Liver (tissue), 9 donors: ENCODE data around the gene TMEM45A. TPM values are rescaled to one million over a fixed set of nuclear protein-coding genes. Genes with fewer than 3 reads are reported as not detected.

Experiments used
- DNase-seq: peaks from one replicate; pipeline ENCODE4 v3.0.0-alpha.2; 2017; ENCODE audit warnings: low spot score
- H3K27ac ChIP-seq, 2 donors: one replicate each; pipeline ENCODE4 v1.7.0; 2013; ENCODE audit warnings: inconsistent platforms in 2 of 2, low read length in 2 of 2, control low read depth in 1 of 2, low read depth in 1 of 2, mild to moderate bottlenecking in 1 of 2
- H3K27me3 ChIP-seq, 4 donors: one replicate each; pipeline versions ENCODE4 v1.6.1 to v1.7.0; 2013; ENCODE audit warnings: low read length in 3 of 4, inconsistent platforms in 1 of 4, mild to moderate bottlenecking in 1 of 4, moderate library complexity in 1 of 4; ENCODE audit not compliant: control insufficient read depth in 4 of 4, insufficient read depth in 4 of 4
- H3K36me3 ChIP-seq, 4 donors: one replicate each; pipeline versions ENCODE4 v1.6.1 to v1.7.0; 2013; ENCODE audit warnings: low read length in 3 of 4, mild to moderate bottlenecking in 3 of 4, low read depth in 1 of 4, moderate library complexity in 1 of 4; ENCODE audit not compliant: control insufficient read depth in 4 of 4, insufficient read depth in 3 of 4
- H3K4me1 ChIP-seq, 4 donors: one replicate each; pipeline versions ENCODE4 v1.6.1 to v1.7.0; 2013; ENCODE audit warnings: low read length in 3 of 4, mild to moderate bottlenecking in 3 of 4, moderate library complexity in 1 of 4; ENCODE audit not compliant: control insufficient read depth in 4 of 4, insufficient read depth in 4 of 4
- H3K4me3 ChIP-seq, 3 donors: one replicate each; pipeline versions ENCODE4 v1.6.1 to v1.7.0; 2013; ENCODE audit warnings: low read length in 3 of 3, control low read depth in 1 of 3, low read depth in 1 of 3, mild to moderate bottlenecking in 1 of 3
- H3K9ac ChIP-seq, 2 donors: one replicate each; pipeline ENCODE4 v1.7.0; 2013; ENCODE audit warnings: low read length in 2 of 2, mild to moderate bottlenecking in 2 of 2, moderate library complexity in 2 of 2, control low read depth in 1 of 2, low read depth in 1 of 2
- H3K9me3 ChIP-seq, 4 donors: one replicate each; pipeline versions ENCODE4 v1.6.1 to v1.7.0; 2013; ENCODE audit warnings: low read length in 3 of 4; ENCODE audit not compliant: control insufficient read depth in 4 of 4
- EGR1 ChIP-seq, 2 donors: IDR thresholded peaks; 2 replicates each; pipeline ENCODE4 v1.6.1; 2016 to 2018; ENCODE audit warnings: antibody characterized with exemption in 2 of 2, low read depth in 2 of 2
- FOXA1 ChIP-seq: IDR thresholded peaks from 2 replicates; pipeline ENCODE4 v1.6.1; 2016; ENCODE audit warnings: antibody characterized with exemption
- FOXA2 ChIP-seq: IDR thresholded peaks from 2 replicates; pipeline ENCODE4 v1.6.1; 2016; ENCODE audit warnings: antibody characterized with exemption
- GABPA ChIP-seq, 2 donors: IDR thresholded peaks in 1 of 2; conservative IDR thresholded peaks in 1 of 2; 2 replicates each; pipeline ENCODE4 v1.6.1; 2016; ENCODE audit warnings: antibody characterized with exemption in 2 of 2, mild to moderate bottlenecking in 1 of 2, moderate library complexity in 1 of 2
- HNF4G ChIP-seq: IDR thresholded peaks from 2 replicates; pipeline ENCODE4 v1.6.1; 2016; ENCODE audit warnings: antibody characterized with exemption
- JUND ChIP-seq, 2 donors: IDR thresholded peaks; 2 replicates each; pipeline ENCODE4 v1.6.1; 2016; ENCODE audit warnings: antibody characterized with exemption in 2 of 2
- NR2F2 ChIP-seq: IDR thresholded peaks from 2 replicates; pipeline ENCODE4 v1.6.1; 2016; ENCODE audit warnings: antibody characterized with exemption
- RAD21 ChIP-seq, 2 donors: IDR thresholded peaks; 2 replicates each; pipeline ENCODE4 v1.6.1; 2016; ENCODE audit warnings: antibody characterized with exemption in 2 of 2, mild to moderate bottlenecking in 2 of 2
- RXRA ChIP-seq, 2 donors: IDR thresholded peaks; 2 replicates each; pipeline ENCODE4 v1.6.1; 2017 to 2018; ENCODE audit warnings: antibody characterized with exemption in 2 of 2, mild to moderate bottlenecking in 1 of 2
- SP1 ChIP-seq: IDR thresholded peaks from 2 replicates; pipeline ENCODE4 v1.6.1; 2018; ENCODE audit warnings: antibody characterized with exemption, mild to moderate bottlenecking
- YY1 ChIP-seq: IDR thresholded peaks from 2 replicates; pipeline ENCODE4 v1.6.1; 2016; ENCODE audit warnings: antibody characterized with exemption, mild to moderate bottlenecking
- WGBS: extraction: QIAGEN DNeasy Blood & Tissue Kit; methylation state at CpG from one replicate; pipeline ENCODE4 v1.1.7; 2013; 5-methylcytosine and 5-hydroxymethylcytosine counted together
- polyA plus RNA-seq, 2 donors: library from polyadenylated mRNA; stranded (reverse) in 1 of 2; unstranded in 1 of 2; fragments of 200-250 nt in 1 of 2; fragments of >200 nt in 1 of 2; fragmentation: Nextera tagmentation in 1 of 2; extraction: Ambion mirVana in 1 of 2; gene quantifications; one replicate each; pipeline versions ENCODE4 v1.2.1 to v1.2.3, GENCODE V29; 2013 to 2015
- total RNA-seq, 2 donors: library from RNA; depleted of rRNA; stranded (reverse); fragments of >200 nt; gene quantifications; one replicate each; pipeline ENCODE4 v1.2.3, GENCODE V29; 2014
- TF ChIP-seq, protein P1 (sequence below): IDR thresholded peaks from 2 replicates; pipeline ENCODE4 v1.6.1; 2016; ENCODE audit warnings: antibody characterized with exemption
- TF ChIP-seq, protein P2 (sequence below): IDR thresholded peaks from 2 replicates; pipeline ENCODE4 v1.6.1; 2016; ENCODE audit warnings: antibody characterized with exemption
- TF ChIP-seq, protein P3 (sequence below): IDR thresholded peaks from 2 replicates; pipeline ENCODE4 v1.6.1; 2016; ENCODE audit warnings: antibody characterized with exemption
- TF ChIP-seq, protein P4 (sequence below): fragments of 150-350 bp; IDR thresholded peaks from 2 replicates; pipeline ENCODE4 v1.5.1; 2017; ENCODE audit warnings: improper control_type of control experiment, low read depth, low read length; ENCODE audit not compliant: missing input control
- donor health status: healthy.
- donor health status: healthy.
- donor health status: healthy.
- donor health status: healthy.
- donor health status: healthy.

The TMEM45A gene
- total and polyA plus RNA-seq, 4 donors = 7.1 to 65.8 (median 45.1) TPM

DNA sequence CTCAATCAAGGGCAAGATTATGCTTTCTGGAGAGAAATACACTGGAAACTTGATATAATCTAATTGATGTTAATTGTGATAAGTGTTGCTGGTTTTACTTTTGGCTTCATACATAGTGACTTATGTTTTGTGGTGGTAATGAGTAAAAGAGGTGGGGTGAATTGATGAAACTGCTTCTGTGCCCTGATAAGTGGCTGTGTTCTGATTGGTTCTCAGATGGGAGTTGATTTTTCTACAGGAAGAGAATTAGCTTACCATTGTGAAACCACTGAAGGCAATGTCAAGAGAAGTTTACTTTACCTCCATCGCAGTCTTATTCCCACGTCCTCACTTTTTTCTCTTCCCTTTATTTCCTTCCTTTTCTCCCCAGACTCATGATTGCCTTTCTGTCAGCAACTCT, 23.8 kb downstream of the TMEM45A start:
- Histone ChIP-seq H3K9me3 (no peaks in the 10 kb centered on the region), H3K9ac (no peak overlapping the region), H3K4me1 (peaks cover 0 to 21% (median 2%) of the 10 kb centered on the region in 4 donors), H3K36me3 (peaks cover 0 to 2% (median 0%) of the 10 kb centered on the region in 4 donors), H3K27ac (peak overlapping the region in 1 of 2 donors; percentile 49), H3K4me3 (no peak overlapping the region), H3K27me3 (no peaks in the 10 kb centered on the region)
- DNase-seq = no peak
- peak; percentile 28 for TF ChIP-seq SP1
- TF ChIP-seq RXRA (IDR thresholded peaks at IDR 0.05) = peak in 1 of 2 donors; percentile 23
- TF ChIP-seq, protein P1, sequence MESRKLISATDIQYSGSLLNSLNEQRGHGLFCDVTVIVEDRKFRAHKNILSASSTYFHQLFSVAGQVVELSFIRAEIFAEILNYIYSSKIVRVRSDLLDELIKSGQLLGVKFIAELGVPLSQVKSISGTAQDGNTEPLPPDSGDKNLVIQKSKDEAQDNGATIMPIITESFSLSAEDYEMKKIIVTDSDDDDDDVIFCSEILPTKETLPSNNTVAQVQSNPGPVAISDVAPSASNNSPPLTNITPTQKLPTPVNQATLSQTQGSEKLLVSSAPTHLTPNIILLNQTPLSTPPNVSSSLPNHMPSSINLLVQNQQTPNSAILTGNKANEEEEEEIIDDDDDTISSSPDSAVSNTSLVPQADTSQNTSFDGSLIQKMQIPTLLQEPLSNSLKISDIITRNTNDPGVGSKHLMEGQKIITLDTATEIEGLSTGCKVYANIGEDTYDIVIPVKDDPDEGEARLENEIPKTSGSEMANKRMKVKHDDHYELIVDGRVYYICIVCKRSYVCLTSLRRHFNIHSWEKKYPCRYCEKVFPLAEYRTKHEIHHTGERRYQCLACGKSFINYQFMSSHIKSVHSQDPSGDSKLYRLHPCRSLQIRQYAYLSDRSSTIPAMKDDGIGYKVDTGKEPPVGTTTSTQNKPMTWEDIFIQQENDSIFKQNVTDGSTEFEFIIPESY = no peak
- TF ChIP-seq EGR1 (IDR thresholded peaks at IDR 0.05; ENCODE audit: low read depth in 2 of 2) = no peak
- TF ChIP-seq GABPA (IDR thresholded peaks at IDR 0.05 in 1 of 2, conservative IDR thresholded peaks at IDR 0.05 in 1 of 2) = no peak
- WGBS = 36% methylated on average over 2 of the region's 2 CpGs

DNA sequence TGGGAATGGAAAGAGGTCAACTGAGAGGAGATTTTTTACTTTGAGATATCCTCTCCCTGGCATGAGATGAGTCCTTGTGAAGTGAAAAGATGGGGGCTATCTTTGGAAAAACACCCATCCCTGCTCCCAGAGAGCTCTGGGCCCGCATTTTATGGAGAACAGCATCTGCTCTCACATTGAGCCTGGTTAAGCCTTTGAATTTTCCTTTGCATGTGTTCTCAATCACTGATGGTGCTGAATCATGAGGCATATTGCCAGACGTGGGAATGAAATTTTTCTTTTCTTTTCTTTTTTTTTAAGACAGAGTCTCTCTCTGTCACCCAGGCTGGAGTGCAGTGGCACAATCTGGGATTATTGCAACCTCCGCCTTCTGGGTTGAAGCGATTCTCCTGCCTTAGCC, 24.4 kb downstream of the TMEM45A start:
- H3K27me3 ChIP-seq = no peaks in the 10 kb centered on the region
- H3K4me1 ChIP-seq = peaks cover 0 to 25% (median 2%) of the 10 kb centered on the region in 4 donors
- TF ChIP-seq SP1 (no peak), EGR1 (IDR thresholded peaks at IDR 0.05; ENCODE audit: low read depth in 2 of 2) (no peak)
- TF ChIP-seq, protein P2, sequence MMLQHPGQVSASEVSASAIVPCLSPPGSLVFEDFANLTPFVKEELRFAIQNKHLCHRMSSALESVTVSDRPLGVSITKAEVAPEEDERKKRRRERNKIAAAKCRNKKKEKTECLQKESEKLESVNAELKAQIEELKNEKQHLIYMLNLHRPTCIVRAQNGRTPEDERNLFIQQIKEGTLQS = no peak
- TF ChIP-seq, protein P1 = no peak
- TF ChIP-seq, protein P3, sequence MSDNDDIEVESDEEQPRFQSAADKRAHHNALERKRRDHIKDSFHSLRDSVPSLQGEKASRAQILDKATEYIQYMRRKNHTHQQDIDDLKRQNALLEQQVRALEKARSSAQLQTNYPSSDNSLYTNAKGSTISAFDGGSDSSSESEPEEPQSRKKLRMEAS = no peak
- DNase-seq = no peak
- H3K4me3 ChIP-seq = no peak overlapping the region
- no peak overlapping the region for H3K9ac ChIP-seq
- no peaks in the 10 kb centered on the region for H3K9me3 ChIP-seq
- 91% methylated on average over 4 of the region's 4 CpGs for WGBS
- H3K27ac ChIP-seq = peak overlapping the region in 1 of 2 donors; percentile 31
- peaks cover 0 to 2% (median 0%) of the 10 kb centered on the region in 4 donors for H3K36me3 ChIP-seq

DNA sequence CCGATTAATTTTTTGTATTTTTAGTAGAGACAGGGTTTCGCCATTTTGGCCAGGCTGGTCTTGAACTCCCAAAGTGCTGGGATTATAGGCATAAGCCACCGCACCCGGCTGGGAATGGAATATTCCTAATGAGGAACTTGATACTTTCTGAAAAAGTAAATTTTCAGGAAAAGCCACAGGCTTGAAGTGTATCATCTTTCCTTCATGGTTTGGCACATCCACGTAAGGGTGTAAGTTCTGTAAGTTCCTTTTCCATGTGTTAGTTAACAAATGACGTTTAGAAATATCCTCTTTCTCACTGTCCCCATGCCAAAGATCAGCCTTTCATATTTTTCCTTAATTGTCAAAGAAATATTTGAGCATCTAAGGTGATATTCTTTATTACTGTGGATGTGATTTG, 24.9 kb downstream of the TMEM45A start:
- 91% methylated on average over 6 of the region's 6 CpGs for WGBS
- no peaks in the 10 kb centered on the region for H3K27me3 ChIP-seq
- H3K27ac ChIP-seq = no peak overlapping the region
- H3K4me3 ChIP-seq = no peak overlapping the region
- DNase-seq = no peak
- H3K9me3 ChIP-seq = no peaks in the 10 kb centered on the region
- H3K4me1 ChIP-seq = peaks cover 0 to 27% (median 3%) of the 10 kb centered on the region in 4 donors
- H3K9ac ChIP-seq = no peak overlapping the region
- H3K36me3 ChIP-seq = peaks cover 0 to 2% (median 0%) of the 10 kb centered on the region in 4 donors
- TF ChIP-seq, protein P4, sequence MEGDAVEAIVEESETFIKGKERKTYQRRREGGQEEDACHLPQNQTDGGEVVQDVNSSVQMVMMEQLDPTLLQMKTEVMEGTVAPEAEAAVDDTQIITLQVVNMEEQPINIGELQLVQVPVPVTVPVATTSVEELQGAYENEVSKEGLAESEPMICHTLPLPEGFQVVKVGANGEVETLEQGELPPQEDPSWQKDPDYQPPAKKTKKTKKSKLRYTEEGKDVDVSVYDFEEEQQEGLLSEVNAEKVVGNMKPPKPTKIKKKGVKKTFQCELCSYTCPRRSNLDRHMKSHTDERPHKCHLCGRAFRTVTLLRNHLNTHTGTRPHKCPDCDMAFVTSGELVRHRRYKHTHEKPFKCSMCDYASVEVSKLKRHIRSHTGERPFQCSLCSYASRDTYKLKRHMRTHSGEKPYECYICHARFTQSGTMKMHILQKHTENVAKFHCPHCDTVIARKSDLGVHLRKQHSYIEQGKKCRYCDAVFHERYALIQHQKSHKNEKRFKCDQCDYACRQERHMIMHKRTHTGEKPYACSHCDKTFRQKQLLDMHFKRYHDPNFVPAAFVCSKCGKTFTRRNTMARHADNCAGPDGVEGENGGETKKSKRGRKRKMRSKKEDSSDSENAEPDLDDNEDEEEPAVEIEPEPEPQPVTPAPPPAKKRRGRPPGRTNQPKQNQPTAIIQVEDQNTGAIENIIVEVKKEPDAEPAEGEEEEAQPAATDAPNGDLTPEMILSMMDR = no peak
- TF ChIP-seq YY1 = no peak
- no peak for TF ChIP-seq FOXA2
- no peak for TF ChIP-seq EGR1 (IDR thresholded peaks at IDR 0.05; ENCODE audit: low read depth in 2 of 2)
- TF ChIP-seq, protein P2 = no peak
- no peak for TF ChIP-seq RAD21 (IDR thresholded peaks at IDR 0.05)
- TF ChIP-seq HNF4G = no peak
- no peak for TF ChIP-seq FOXA1
- TF ChIP-seq NR2F2 = no peak
- no peak for TF ChIP-seq SP1
- TF ChIP-seq JUND (IDR thresholded peaks at IDR 0.05) = no peak
- TF ChIP-seq, protein P3 = no peak
- TF ChIP-seq GABPA (IDR thresholded peaks at IDR 0.05 in 1 of 2, conservative IDR thresholded peaks at IDR 0.05 in 1 of 2) = no peak
- TF ChIP-seq, protein P1 = no peak
